ENCODE results near the gene HSPA5. TPM values are rescaled to one million over a fixed set of nuclear protein-coding genes. Genes with fewer than 3 reads are reported as not detected.

Gene HSPA5
- total and polyA plus RNA-seq, 2 donors (not counting 1 experiment from before 2014, with no cell fraction given): 40.1 to 94.5 TPM

GRCh38 chr9:125284855-125285254, 43.7 kb upstream of the HSPA5 start:
- WGBS (ENCODE audit: insufficient coverage): 94% methylated on average over 3 of the region's 3 CpGs
- ATAC-seq (ENCODE audit: low read depth) (no peak), DNase-seq (no peak)
- Histone ChIP-seq H3K27ac (ENCODE audit: low read length in 2 of 2) (no peak overlapping the region), H3K36me3 (replicated peaks in 1 of 2; ENCODE audit: control extremely low read depth in 1 of 2, control insufficient read depth in 1 of 2, extremely low read depth in 1 of 2, insufficient read depth in 2 of 2, low read length in 1 of 2) (peaks cover 0 to 9% of the 10 kb centered on the region in 2 experiments), H3K27me3 (replicated peaks in 1 of 4; ENCODE audit: control extremely low read depth in 1 of 4, control insufficient read depth in 3 of 4, insufficient read depth in 4 of 4, low read length in 3 of 4) (no peaks in the 10 kb centered on the region), H3K4me1 (ENCODE audit: control insufficient read depth in 2 of 2, insufficient read depth in 2 of 2, low read length in 2 of 2) (no peaks in the 10 kb centered on the region), H4K20me1 (ENCODE audit: control insufficient read depth, insufficient read depth, low read length, poor library complexity, severe bottlenecking) (peaks cover 41% of the 10 kb centered on the region), H3K9me3 (ENCODE audit: control extremely low read depth in 1 of 3, control insufficient read depth in 2 of 3, insufficient read depth in 1 of 3, low read length in 2 of 3) (no peaks in the 10 kb centered on the region), H3K4me2 (replicated peaks; ENCODE audit: low read depth, low read length, poor library complexity, severe bottlenecking) (no peak overlapping the region), H3K9ac (ENCODE audit: low read length) (no peak overlapping the region), H3K79me2 (ENCODE audit: control insufficient read depth, insufficient read depth, low read length) (peaks cover 94% of the 10 kb centered on the region), H3K4me3 (ENCODE audit: control extremely low read depth in 1 of 5, extremely low read depth in 1 of 5, insufficient read depth in 1 of 5, low read depth in 2 of 5, low read length in 4 of 5) (no peak overlapping the region), H2AFZ (ENCODE audit: insufficient read depth, low read depth, low read length, poor library complexity, severe bottlenecking) (no peak overlapping the region)
- no peaks in the 10 kb centered on the region for H3K9me3 Mint-ChIP-seq (ENCODE audit: insufficient read depth)
- ChIA-PET CTCF (no interaction called here), POLR2A (no interaction called here)
- no peaks in the 10 kb centered on the region for H3K27me3 Mint-ChIP-seq
- no peak for TF ChIP-seq EZH2 (IDR thresholded peaks at IDR 0.05; ENCODE audit: borderline replicate concordance, insufficient read depth, low read depth, low read length, poor library complexity, severe bottlenecking)
- TF ChIP-seq CTCF (IDR thresholded peaks at IDR 0.05): no peak
- H3K27ac Mint-ChIP-seq: no peak overlapping the region
- intact Hi-C loops (cut with micrococcal nuclease): no loop called here
- no peak overlapping the region for H3K4me3 Mint-ChIP-seq
- H3K4me1 Mint-ChIP-seq: peaks cover 6% of the 10 kb centered on the region

GRCh38 chr9:125280945-125281344, 39.8 kb upstream of the HSPA5 start:
- no peaks in the 10 kb centered on the region for H3K9me3 Mint-ChIP-seq (ENCODE audit: insufficient read depth)
- Histone ChIP-seq H3K9me3 (ENCODE audit: control extremely low read depth in 1 of 3, control insufficient read depth in 2 of 3, insufficient read depth in 1 of 3, low read length in 2 of 3) (no peaks in the 10 kb centered on the region), H3K9ac (ENCODE audit: low read length) (no peak overlapping the region), H2AFZ (ENCODE audit: insufficient read depth, low read depth, low read length, poor library complexity, severe bottlenecking) (no peak overlapping the region), H3K4me3 (ENCODE audit: control extremely low read depth in 1 of 5, extremely low read depth in 1 of 5, insufficient read depth in 1 of 5, low read depth in 2 of 5, low read length in 4 of 5) (no peak overlapping the region), H3K27me3 (replicated peaks in 1 of 4; ENCODE audit: control extremely low read depth in 1 of 4, control insufficient read depth in 3 of 4, insufficient read depth in 4 of 4, low read length in 3 of 4) (no peaks in the 10 kb centered on the region), H3K4me2 (replicated peaks; ENCODE audit: low read depth, low read length, poor library complexity, severe bottlenecking) (no peak overlapping the region), H4K20me1 (ENCODE audit: control insufficient read depth, insufficient read depth, low read length, poor library complexity, severe bottlenecking) (peaks cover 53% of the 10 kb centered on the region), H3K36me3 (replicated peaks in 1 of 2; ENCODE audit: control extremely low read depth in 1 of 2, control insufficient read depth in 1 of 2, extremely low read depth in 1 of 2, insufficient read depth in 2 of 2, low read length in 1 of 2) (peaks cover 0 to 14% of the 10 kb centered on the region in 2 experiments), H3K4me1 (ENCODE audit: control insufficient read depth in 2 of 2, insufficient read depth in 2 of 2, low read length in 2 of 2) (no peaks in the 10 kb centered on the region), H3K27ac (ENCODE audit: low read length in 2 of 2) (no peak overlapping the region), H3K79me2 (ENCODE audit: control insufficient read depth, insufficient read depth, low read length) (peaks cover 95% of the 10 kb centered on the region)
- H3K27me3 Mint-ChIP-seq: no peaks in the 10 kb centered on the region
- TF ChIP-seq EZH2 (IDR thresholded peaks at IDR 0.05; ENCODE audit: borderline replicate concordance, insufficient read depth, low read depth, low read length, poor library complexity, severe bottlenecking): no peak
- TF ChIP-seq CTCF (IDR thresholded peaks at IDR 0.05): no peak
- H3K27ac Mint-ChIP-seq: no peak overlapping the region
- DNase-seq (no peak), ATAC-seq (ENCODE audit: low read depth) (no peak)
- ChIA-PET CTCF (no interaction called here), POLR2A (no interaction called here)
- intact Hi-C loops (cut with micrococcal nuclease): no loop called here
- 100% methylated on average over 1 of the region's 4 CpGs for WGBS (ENCODE audit: insufficient coverage)
- H3K4me3 Mint-ChIP-seq: no peak overlapping the region
- peaks cover 10% of the 10 kb centered on the region for H3K4me1 Mint-ChIP-seq
